HEK293 (cell line): ENCODE data around the gene TMEM238.
A peak's percentile ranks its signal among the peaks of the same experiment; 100 is the strongest.

Experiments used
- CTCF ChIA-PET: fragments of 350-600 bp; formaldehyde crosslinking; extraction: SDS; loops from one replicate; lab custom pipeline; 2021; ENCODE audit warnings: antibody characterized with exemption; lab: Yijun Ruan, JAX
- POLR2A ChIA-PET: fragments of 300-600 bp; formaldehyde crosslinking; extraction: SDS; loops from one replicate; lab custom pipeline; 2020; ENCODE audit warnings: antibody characterized with exemption, inconsistent platforms; lab: Yijun Ruan, JAX
- H3K27ac ChIP-seq: fragments of 200-500 bp; sonication (Bioruptor generic); 2 replicates; pipeline ENCODE4 v1.5.1; 2014; ENCODE audit warnings: low read depth, low read length, control low read depth, inconsistent platforms; ENCODE audit errors: extremely low read depth
- H3K36me3 ChIP-seq, 2 experiments: fragments of 200-500 bp in 1 of 2; sonication (Bioruptor generic) in 1 of 2; 1 replicate in 1 of 2; 2 replicates in 1 of 2; pipeline ENCODE4 v1.5.1; 2014 to 2017; ENCODE audit warnings: inconsistent platforms in 2 of 2, low read length in 2 of 2; ENCODE audit not compliant: control insufficient read depth in 2 of 2, insufficient read depth in 1 of 2
- H3K4me1 ChIP-seq: fragments of 200-500 bp; sonication (Bioruptor generic); 2 replicates; pipeline ENCODE4 v1.5.1; 2014; ENCODE audit warnings: mild to moderate bottlenecking, low read length, inconsistent platforms; ENCODE audit not compliant: control insufficient read depth, insufficient read depth
- H3K4me3 ChIP-seq: 2 replicates; pipeline ENCODE4 v1.5.1; 2011; ENCODE audit warnings: low read depth, mild to moderate bottlenecking, control low read depth, low read length, moderate library complexity
- H3K9me3 ChIP-seq: fragments of 200-500 bp; sonication (Bioruptor generic); 2 replicates; pipeline ENCODE4 v1.5.1; 2014; ENCODE audit warnings: low read depth, low read length, inconsistent platforms; ENCODE audit not compliant: control insufficient read depth, insufficient read depth
- FEZF1 ChIP-seq: fragments of 450-650 bp; formaldehyde crosslinking; IDR thresholded peaks from 2 replicates; pipeline ENCODE4 v1.5.1; 2016; ENCODE audit warnings: missing biosample characterization, missing genetic modification characterization
- GLI2 ChIP-seq: fragments of 450-650 bp; formaldehyde crosslinking; IDR thresholded peaks from 2 replicates; pipeline ENCODE4; 2017; ENCODE audit warnings: missing biosample characterization, missing genetic modification characterization, low read depth, borderline replicate concordance
- GLIS1 ChIP-seq: fragments of 450-650 bp; formaldehyde crosslinking; IDR thresholded peaks from 2 replicates; pipeline ENCODE4 v1.5.1; 2016; ENCODE audit warnings: missing biosample characterization, missing genetic modification characterization
- KLF9 ChIP-seq: fragments of 450-650 bp; formaldehyde crosslinking; IDR thresholded peaks from 2 replicates; pipeline ENCODE4 v1.5.1; 2016; ENCODE audit warnings: missing biosample characterization, missing genetic modification characterization, low read depth
- SCRT1 ChIP-seq: fragments of 450-650 bp; formaldehyde crosslinking; IDR thresholded peaks from 2 replicates; pipeline ENCODE4 v1.5.1; 2016; ENCODE audit warnings: missing biosample characterization, missing genetic modification characterization, borderline replicate concordance
- SCRT2 ChIP-seq: fragments of 450-650 bp; formaldehyde crosslinking; IDR thresholded peaks from 2 replicates; pipeline ENCODE4 v1.5.1; 2016; ENCODE audit warnings: missing biosample characterization, missing genetic modification characterization
- YY1 ChIP-seq: fragments of 450-650 bp; formaldehyde crosslinking; IDR thresholded peaks from 2 replicates; pipeline ENCODE4 v1.5.1; 2018; ENCODE audit warnings: missing biosample characterization, missing genetic modification characterization
- ZIC2 ChIP-seq: fragments of 450-650 bp; formaldehyde crosslinking; IDR thresholded peaks from 2 replicates; pipeline ENCODE4 v1.5.1; 2016; ENCODE audit warnings: missing biosample characterization, missing genetic modification characterization
- ZNF155 ChIP-seq: fragments of 450-650 bp; formaldehyde crosslinking; IDR thresholded peaks from 2 replicates; pipeline ENCODE4 v1.5.1; 2016; ENCODE audit warnings: missing biosample characterization, missing genetic modification characterization
- ZNF16 ChIP-seq: fragments of 450-650 bp; formaldehyde crosslinking; IDR thresholded peaks from 2 replicates; pipeline ENCODE4 v1.5.1; 2016; ENCODE audit warnings: low read depth, missing biosample characterization, missing genetic modification characterization
- ZNF221 ChIP-seq: fragments of 450-650 bp; formaldehyde crosslinking; IDR thresholded peaks from 2 replicates; pipeline ENCODE4 v1.5.1; 2017; ENCODE audit warnings: missing biosample characterization, missing genetic modification characterization, borderline replicate concordance
- ZNF391 ChIP-seq: fragments of 450-650 bp; formaldehyde crosslinking; IDR thresholded peaks from 2 replicates; pipeline ENCODE4 v1.5.1; 2016; ENCODE audit warnings: low read depth, missing biosample characterization, missing genetic modification characterization, borderline replicate concordance
- ZNF404 ChIP-seq: fragments of 450-650 bp; formaldehyde crosslinking; IDR thresholded peaks from 2 replicates; pipeline ENCODE4 v1.5.1; 2017; ENCODE audit warnings: missing biosample characterization, missing genetic modification characterization
- ZNF510 ChIP-seq: fragments of 450-650 bp; formaldehyde crosslinking; IDR thresholded peaks from 2 replicates; pipeline ENCODE4 v1.5.1; 2018; ENCODE audit warnings: mild to moderate bottlenecking, missing genetic modification characterization, missing biosample characterization; ENCODE audit not compliant: insufficient replicate concordance
- ZNF585B ChIP-seq: fragments of 450-650 bp; formaldehyde crosslinking; IDR thresholded peaks from 2 replicates; pipeline ENCODE4 v1.5.1; 2016; ENCODE audit warnings: missing biosample characterization, missing genetic modification characterization
- ZNF664 ChIP-seq: fragments of 450-650 bp; formaldehyde crosslinking; IDR thresholded peaks from 2 replicates; pipeline ENCODE4 v1.5.1; 2016; ENCODE audit warnings: missing biosample characterization, missing genetic modification characterization
- ZNF677 ChIP-seq: fragments of 450-650 bp; IDR thresholded peaks from 2 replicates; pipeline ENCODE4 v1.5.0; 2018; ENCODE audit warnings: missing biosample characterization, mild to moderate bottlenecking, missing genetic modification characterization, moderate library complexity
- ZXDB ChIP-seq: fragments of 450-650 bp; formaldehyde crosslinking; IDR thresholded peaks from 2 replicates; pipeline ENCODE4 v1.5.1; 2016; ENCODE audit warnings: missing biosample characterization, missing genetic modification characterization
- TF ChIP-seq, protein P1 (sequence below): fragments of 450-650 bp; formaldehyde crosslinking; IDR thresholded peaks from 2 replicates; pipeline ENCODE4 v1.5.1; 2016; ENCODE audit warnings: missing biosample characterization, missing genetic modification characterization
- TF ChIP-seq, protein P2 (sequence below): fragments of 450-650 bp; formaldehyde crosslinking; IDR thresholded peaks from 2 replicates; pipeline ENCODE4 v1.5.1; 2016; ENCODE audit warnings: missing biosample characterization, missing genetic modification characterization
- TF ChIP-seq, protein P3 (sequence below): fragments of 450-650 bp; formaldehyde crosslinking; IDR thresholded peaks from 2 replicates; pipeline ENCODE4 v1.5.1; 2016; ENCODE audit warnings: missing biosample characterization, missing genetic modification characterization
- TF ChIP-seq, protein P4 (sequence below): fragments of 450-650 bp; formaldehyde crosslinking; IDR thresholded peaks from 2 replicates; pipeline ENCODE4 v1.5.1; 2016; ENCODE audit warnings: missing biosample characterization, missing genetic modification characterization

The TMEM238 gene

DNA sequence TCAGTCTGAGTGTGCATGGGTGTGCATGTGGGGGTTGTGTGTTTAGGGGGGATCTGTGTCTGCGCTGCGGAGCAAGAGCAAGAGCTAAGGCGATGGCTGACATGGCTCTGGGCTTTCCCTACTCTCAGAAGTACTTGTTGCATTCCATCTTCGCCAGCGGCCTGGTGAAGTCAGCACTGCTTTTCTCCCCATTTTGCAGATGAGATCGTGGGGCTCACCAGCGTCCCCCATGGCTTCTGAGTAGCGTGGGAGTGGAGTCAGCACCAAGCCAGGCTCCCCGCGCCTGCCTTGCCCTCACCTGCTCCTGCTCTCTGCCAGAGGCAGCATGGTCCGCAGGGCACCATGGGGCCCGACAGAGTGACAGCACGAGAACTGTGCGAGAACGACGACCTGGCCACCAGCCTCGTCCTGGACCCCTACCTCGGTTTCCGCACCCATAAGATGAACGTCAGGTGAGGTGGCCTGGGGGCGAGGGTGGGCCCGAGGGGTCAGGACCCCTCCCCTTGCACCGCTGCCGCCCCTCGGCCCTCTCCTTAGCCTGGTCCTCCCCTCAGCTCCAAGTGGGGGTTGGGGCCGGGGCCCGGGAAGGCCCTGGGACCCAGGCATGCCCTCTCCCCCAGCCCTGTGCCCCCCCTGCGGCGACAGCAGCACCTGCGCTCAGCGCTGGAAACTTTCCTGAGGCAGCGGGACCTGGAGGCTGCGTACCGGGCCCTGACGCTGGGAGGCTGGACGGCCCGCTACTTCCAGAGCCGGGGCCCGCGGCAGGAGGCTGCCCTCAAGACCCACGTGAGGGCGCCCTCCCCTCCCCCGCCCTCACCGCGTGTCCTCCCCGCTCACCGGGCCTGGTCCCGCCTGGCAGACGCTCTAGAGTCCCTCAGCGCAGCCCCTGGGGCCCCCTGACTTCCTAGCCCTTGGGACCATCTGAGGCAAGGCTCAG is 42.2 kb downstream of the TMEM238 start:
- ChIA-PET CTCF (no interaction called here), POLR2A (interaction anchor here (0.5 to 1.3 kb wide), 4 partner anchors 8 to 196 kb away, joined by 3 to 4 read pairs (median 4); no protein-coding TSS in a partner anchor)
- peak overlapping the region; percentile 53; the same call in 1 of the 2 replicates for H3K27ac ChIP-seq
- peaks cover 16% of the 10 kb centered on the region for H3K4me1 ChIP-seq
- no peaks in the 10 kb centered on the region for H3K9me3 ChIP-seq
- peaks cover 3 to 49% of the 10 kb centered on the region in 2 experiments for H3K36me3 ChIP-seq
- 0 out of 2 replicates have a peak, but pooled peaks have one; percentile 19 for TF ChIP-seq ZNF391 (tag by site-specific recombination)
- TF ChIP-seq, protein P1, sequence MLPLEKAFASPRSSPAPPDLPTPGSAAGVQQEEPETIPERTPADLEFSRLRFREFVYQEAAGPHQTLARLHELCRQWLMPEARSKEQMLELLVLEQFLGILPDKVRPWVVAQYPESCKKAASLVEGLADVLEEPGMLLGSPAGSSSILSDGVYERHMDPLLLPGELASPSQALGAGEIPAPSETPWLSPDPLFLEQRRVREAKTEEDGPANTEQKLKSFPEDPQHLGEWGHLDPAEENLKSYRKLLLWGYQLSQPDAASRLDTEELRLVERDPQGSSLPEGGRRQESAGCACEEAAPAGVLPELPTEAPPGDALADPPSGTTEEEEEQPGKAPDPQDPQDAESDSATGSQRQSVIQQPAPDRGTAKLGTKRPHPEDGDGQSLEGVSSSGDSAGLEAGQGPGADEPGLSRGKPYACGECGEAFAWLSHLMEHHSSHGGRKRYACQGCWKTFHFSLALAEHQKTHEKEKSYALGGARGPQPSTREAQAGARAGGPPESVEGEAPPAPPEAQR (tag by site-specific recombination) = no peak
- TF ChIP-seq GLIS1 (tag by site-specific recombination) = peak; percentile 40; the same call in 1 of the 2 replicates
- no peak for TF ChIP-seq ZIC2
- TF ChIP-seq ZNF585B = no peak
- TF ChIP-seq SCRT1 (tag by site-specific recombination) = peak; percentile 85
- no peak for TF ChIP-seq FEZF1 (tag by site-specific recombination)
- TF ChIP-seq SCRT2 (tag by site-specific recombination) = peak; percentile 97
- no peak for TF ChIP-seq ZNF404 (tag by site-specific recombination)
- no peak for TF ChIP-seq YY1 (tag by site-specific recombination)
- TF ChIP-seq ZNF16 (tag by site-specific recombination) = no peak
- TF ChIP-seq ZNF664 (tag by site-specific recombination) = no peak
- TF ChIP-seq ZNF510 (tag by site-specific recombination) = no peak
- TF ChIP-seq, protein P2, sequence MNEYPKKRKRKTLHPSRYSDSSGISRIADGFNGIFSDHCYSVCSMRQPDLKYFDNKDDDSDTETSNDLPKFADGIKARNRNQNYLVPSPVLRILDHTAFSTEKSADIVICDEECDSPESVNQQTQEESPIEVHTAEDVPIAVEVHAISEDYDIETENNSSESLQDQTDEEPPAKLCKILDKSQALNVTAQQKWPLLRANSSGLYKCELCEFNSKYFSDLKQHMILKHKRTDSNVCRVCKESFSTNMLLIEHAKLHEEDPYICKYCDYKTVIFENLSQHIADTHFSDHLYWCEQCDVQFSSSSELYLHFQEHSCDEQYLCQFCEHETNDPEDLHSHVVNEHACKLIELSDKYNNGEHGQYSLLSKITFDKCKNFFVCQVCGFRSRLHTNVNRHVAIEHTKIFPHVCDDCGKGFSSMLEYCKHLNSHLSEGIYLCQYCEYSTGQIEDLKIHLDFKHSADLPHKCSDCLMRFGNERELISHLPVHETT (tag by site-specific recombination) = no peak
- no peak for TF ChIP-seq ZNF155
- TF ChIP-seq, protein P3, sequence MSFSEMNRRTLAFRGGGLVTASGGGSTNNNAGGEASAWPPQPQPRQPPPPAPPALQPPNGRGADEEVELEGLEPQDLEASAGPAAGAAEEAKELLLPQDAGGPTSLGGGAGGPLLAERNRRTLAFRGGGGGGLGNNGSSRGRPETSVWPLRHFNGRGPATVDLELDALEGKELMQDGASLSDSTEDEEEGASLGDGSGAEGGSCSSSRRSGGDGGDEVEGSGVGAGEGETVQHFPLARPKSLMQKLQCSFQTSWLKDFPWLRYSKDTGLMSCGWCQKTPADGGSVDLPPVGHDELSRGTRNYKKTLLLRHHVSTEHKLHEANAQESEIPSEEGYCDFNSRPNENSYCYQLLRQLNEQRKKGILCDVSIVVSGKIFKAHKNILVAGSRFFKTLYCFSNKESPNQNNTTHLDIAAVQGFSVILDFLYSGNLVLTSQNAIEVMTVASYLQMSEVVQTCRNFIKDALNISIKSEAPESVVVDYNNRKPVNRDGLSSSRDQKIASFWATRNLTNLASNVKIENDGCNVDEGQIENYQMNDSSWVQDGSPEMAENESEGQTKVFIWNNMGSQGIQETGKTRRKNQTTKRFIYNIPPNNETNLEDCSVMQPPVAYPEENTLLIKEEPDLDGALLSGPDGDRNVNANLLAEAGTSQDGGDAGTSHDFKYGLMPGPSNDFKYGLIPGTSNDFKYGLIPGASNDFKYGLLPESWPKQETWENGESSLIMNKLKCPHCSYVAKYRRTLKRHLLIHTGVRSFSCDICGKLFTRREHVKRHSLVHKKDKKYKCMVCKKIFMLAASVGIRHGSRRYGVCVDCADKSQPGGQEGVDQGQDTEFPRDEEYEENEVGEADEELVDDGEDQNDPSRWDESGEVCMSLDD (tag by site-specific recombination) = 0 out of 2 replicates have a peak, but pooled peaks have one; percentile 30
- TF ChIP-seq, protein P4, sequence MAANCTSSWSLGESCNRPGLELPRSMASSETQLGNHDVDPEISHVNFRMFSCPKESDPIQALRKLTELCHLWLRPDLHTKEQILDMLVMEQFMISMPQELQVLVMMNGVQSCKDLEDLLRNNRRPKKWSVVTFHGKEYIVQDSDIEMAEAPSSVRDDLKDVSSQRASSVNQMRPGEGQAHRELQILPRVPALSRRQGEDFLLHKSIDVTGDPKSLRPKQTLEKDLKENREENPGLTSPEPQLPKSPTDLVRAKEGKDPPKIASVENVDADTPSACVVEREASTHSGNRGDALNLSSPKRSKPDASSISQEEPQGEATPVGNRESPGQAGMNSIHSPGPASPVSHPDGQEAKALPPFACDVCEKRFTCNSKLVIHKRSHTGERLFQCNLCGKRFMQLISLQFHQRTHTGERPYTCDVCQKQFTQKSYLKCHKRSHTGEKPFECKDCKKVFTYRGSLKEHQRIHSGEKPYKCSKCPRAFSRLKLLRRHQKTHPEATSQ (tag by site-specific recombination) = no peak
- TF ChIP-seq ZXDB (tag by site-specific recombination) = peak; percentile 27; the same call in 1 of the 2 replicates
- TF ChIP-seq KLF9 (tag by site-specific recombination) = no peak
- TF ChIP-seq GLI2 (tag by site-specific recombination) = no peak
- no peak for TF ChIP-seq ZNF221 (tag by site-specific recombination)
- no peak for TF ChIP-seq ZNF677 (tag by site-specific recombination)
- H3K4me3 ChIP-seq = peak overlapping the region; percentile 88
